GM18861 (cell line): ENCODE measurements around the gene SLC35D3.
"Not testable (repeated sequence)": the region's sequence is repeated elsewhere in the genome, so short reads cannot be mapped to it uniquely, and the experiment has no call there.

Source experiments
- ATAC-seq: cut with Tn5 transposase; IDR thresholded peaks from one replicate; pipeline ENCODE4 v1.9.1; 2021; ENCODE audit not compliant: unreplicated experiment

The SLC35D3 gene

GRCh38 chr6:136922685-136923006, 545 bp downstream of the SLC35D3 start:
- ATAC-seq = no peak

GRCh38 chr6:136923116-136923953, 1.2 kb downstream of the SLC35D3 start:
- ATAC-seq = no peak

GRCh38 chr6:136923954-136924673, 2.0 kb downstream of the SLC35D3 start:
- ATAC-seq = no peak

- ATAC-seq = no peak
Observed at GRCh38 chr6:136926383-136926782, 4.3 kb downstream of the SLC35D3 start.

GRCh38 chr6:136927292-136927691, 5.2 kb downstream of the SLC35D3 start:
- ATAC-seq = no peak

GRCh38 chr6:136930528-136930927, 8.4 kb downstream of the SLC35D3 start:
- no peak for ATAC-seq

GRCh38 chr6:136932599-136932998, 10.5 kb downstream of the SLC35D3 start:
- ATAC-seq = no peak

GRCh38 chr6:136945072-136945471, 23.0 kb downstream of the SLC35D3 start:
- no peak for ATAC-seq

- ATAC-seq = no peak
Observed at GRCh38 chr6:136945711-136946121, 23.6 kb downstream of the SLC35D3 start.

GRCh38 chr6:136947037-136947436, 24.9 kb downstream of the SLC35D3 start:
- ATAC-seq = no peak

GRCh38 chr6:136949957-136950356, 27.9 kb downstream of the SLC35D3 start:
- ATAC-seq = not testable (repeated sequence)

- no peak for ATAC-seq
Observed at GRCh38 chr6:136950436-136951126, 28.5 kb downstream of the SLC35D3 start.

- ATAC-seq = no peak
Observed at GRCh38 chr6:136952714-136953260, 30.7 kb downstream of the SLC35D3 start.

GRCh38 chr6:136955123-136955522, 33.0 kb downstream of the SLC35D3 start:
- ATAC-seq = no peak

- ATAC-seq = no peak
Observed at GRCh38 chr6:136956590-136957544, 34.8 kb downstream of the SLC35D3 start.

- no peak for ATAC-seq
Observed at GRCh38 chr6:136958168-136958567, 36.1 kb downstream of the SLC35D3 start.

- no peak for ATAC-seq
Observed at GRCh38 chr6:136959471-136959891, 37.4 kb downstream of the SLC35D3 start.

GRCh38 chr6:136959935-136960334, 37.8 kb downstream of the SLC35D3 start:
- not testable (repeated sequence) for ATAC-seq

GRCh38 chr6:136960781-136961180, 38.7 kb downstream of the SLC35D3 start:
- ATAC-seq = no peak

- no peak for ATAC-seq
Observed at GRCh38 chr6:136961848-136962247, 39.7 kb downstream of the SLC35D3 start.
